HEK293T (cell line): ENCODE measurements around the gene ELP5.

Source experiments
- FOXM1 ChIP-seq: fragments of 450-650 bp; IDR thresholded peaks from 2 replicates; pipeline ENCODE4 v1.6.1; 2017; ENCODE audit warnings: mild to moderate bottlenecking, borderline replicate concordance
- LEF1 ChIP-seq: fragments of 450-650 bp; IDR thresholded peaks from 2 replicates; pipeline ENCODE4 v1.6.1; 2017; ENCODE audit warnings: mild to moderate bottlenecking, borderline replicate concordance

GRCh38 chr17:7239091-7240027 is 12.7 kb upstream of the ELP5 start, which contains the start of gene PHF23:
- TF ChIP-seq FOXM1 (no peak), LEF1 (no peak)
